HepG2 (cell line): ENCODE results near the gene S100A4. TPM values are rescaled to one million over a fixed set of nuclear protein-coding genes. Genes with fewer than 3 reads are reported as not detected.

Experiments used
- ADNP ChIP-seq: sonication (generic); formaldehyde crosslinking; IDR thresholded peaks from 2 replicates; pipeline ENCODE4 v1.4.0; 2020; ENCODE audit warnings: missing genetic modification reagents
- ETS1 ChIP-seq: sonication (generic); formaldehyde crosslinking; IDR thresholded peaks from 2 replicates; pipeline ENCODE4 v1.4.0; 2020; ENCODE audit warnings: missing genetic modification reagents
- GATAD1 ChIP-seq: IDR thresholded peaks from 2 replicates; pipeline ENCODE4 v1.6.1; 2016; ENCODE audit warnings: missing genetic modification reagents, missing compliant biosample characterization
- GATAD2A ChIP-seq: IDR thresholded peaks from 2 replicates; pipeline ENCODE4 v1.6.1; 2016
- HBP1 ChIP-seq: IDR thresholded peaks from 2 replicates; pipeline ENCODE4 v1.6.1; 2016; ENCODE audit warnings: low read depth, control low read depth
- HOXA5 ChIP-seq: sonication (generic); formaldehyde crosslinking; IDR thresholded peaks from 2 replicates; pipeline ENCODE4 v1.4.0; 2020; ENCODE audit warnings: missing genetic modification reagents
- JUN ChIP-seq: sonication (generic); formaldehyde crosslinking; IDR thresholded peaks from 2 replicates; pipeline ENCODE4 v1.4.0; 2020; ENCODE audit warnings: mild to moderate bottlenecking, missing genetic modification reagents
- MED13 ChIP-seq: sonication (generic); formaldehyde crosslinking; IDR thresholded peaks from 2 replicates; pipeline ENCODE4 v1.5.0; 2020; ENCODE audit warnings: missing genetic modification reagents
- MLX ChIP-seq: IDR thresholded peaks from 2 replicates; pipeline ENCODE4 v1.6.1; 2016
- NFRKB ChIP-seq: fragments of 450-650 bp; IDR thresholded peaks from 2 replicates; pipeline ENCODE4 v1.6.1; 2017
- PAWR ChIP-seq: sonication (generic); formaldehyde crosslinking; IDR thresholded peaks from 2 replicates; pipeline ENCODE4 v1.4.0; 2020; ENCODE audit warnings: missing genetic modification reagents, mild to moderate bottlenecking, borderline replicate concordance
- SNAPC4 ChIP-seq: sonication (generic); formaldehyde crosslinking; IDR thresholded peaks from 2 replicates; pipeline ENCODE4 v1.4.0; 2020; ENCODE audit warnings: mild to moderate bottlenecking, missing genetic modification reagents
- THRA ChIP-seq: sonication (generic); formaldehyde crosslinking; IDR thresholded peaks from 2 replicates; pipeline ENCODE4 v1.4.0; 2020; ENCODE audit warnings: missing genetic modification reagents, borderline replicate concordance
- TMF1 ChIP-seq: sonication (generic); formaldehyde crosslinking; IDR thresholded peaks from 2 replicates; pipeline ENCODE4 v1.8.1; 2022; ENCODE audit warnings: low read depth, missing genetic modification reagents
- TRIM22 ChIP-seq: fragments of 450-650 bp; IDR thresholded peaks from 2 replicates; pipeline ENCODE4 v1.6.1; 2017
- ZNF17 ChIP-seq: sonication (generic); formaldehyde crosslinking; IDR thresholded peaks from 2 replicates; pipeline ENCODE4 v1.5.0; 2020; ENCODE audit warnings: mild to moderate bottlenecking, missing genetic modification reagents
- ZNF20 ChIP-seq: sonication (generic); formaldehyde crosslinking; IDR thresholded peaks from 2 replicates; pipeline ENCODE4 v1.4.0; 2020; ENCODE audit warnings: mild to moderate bottlenecking, moderate library complexity, missing genetic modification reagents
- ZNF841 ChIP-seq: sonication (generic); formaldehyde crosslinking; IDR thresholded peaks from 2 replicates; pipeline ENCODE4 v1.8.1; 2023; ENCODE audit warnings: missing genetic modification reagents, borderline replicate concordance
- ZSCAN25 ChIP-seq: sonication (generic); formaldehyde crosslinking; IDR thresholded peaks from 2 replicates; pipeline ENCODE4 v1.8.0; 2022; ENCODE audit warnings: mild to moderate bottlenecking, missing genetic modification reagents
- polyA plus RNA-seq, 8 experiments: library from polyadenylated mRNA; depleted of rRNA in 3 of 8; stranded (reverse) in 7 of 8; unstranded in 1 of 8; fragments of >200 nt; fragmentation: Illumina TruSeq in 4 of 8; extraction: Trizol in 4 of 8; gene quantifications; 2 replicates each; pipeline versions ENCODE4 v1.2.1 to v1.2.3, GENCODE V29; 2011 to 2016; ENCODE audit warnings: low read depth in 4 of 8, missing spikeins in 1 of 8, mixed read lengths in 1 of 8; ENCODE audit not compliant: insufficient read depth in 1 of 8
- total RNA-seq, 5 experiments: library from RNA; depleted of rRNA; stranded (reverse); fragments of >200 nt; fragmentation: Illumina TruSeq; extraction: Trizol; gene quantifications; 2 replicates each; pipeline ENCODE4 v1.2.3, GENCODE V29; 2016; ENCODE audit warnings: low read depth in 1 of 5

S100A4 gene
- total and polyA plus RNA-seq, 2 of the 13 experiments (the other 11 are each of a cell fraction or from before 2014, with no cell fraction given): 12.9 to 20.2 TPM

GRCh38 chr1:153568367-153569099 is 22.9 kb upstream of the S100A4 start (continued):
- TF ChIP-seq JUN (CRISPR knock-in tag) (no peak), HOXA5 (CRISPR knock-in tag) (peak; percentile 58; the same call in 1 of the 2 replicates), ZNF20 (no peak), TMF1 (CRISPR knock-in tag) (no peak), SNAPC4 (CRISPR knock-in tag) (no peak), ETS1 (CRISPR knock-in tag) (no peak), GATAD2A (CRISPR knock-in tag) (peak; percentile 59; the same call in 1 of the 2 replicates), ZSCAN25 (CRISPR knock-in tag) (no peak), ZNF841 (no peak), PAWR (CRISPR knock-in tag) (no peak), ADNP (CRISPR knock-in tag) (no peak), THRA (CRISPR knock-in tag) (peak; percentile 46; the same call in 1 of the 2 replicates), NFRKB (no peak), HBP1 (CRISPR knock-in tag) (no peak), GATAD1 (peak; percentile 58), MLX (CRISPR knock-in tag) (no peak), TRIM22 (no peak), ZNF17 (CRISPR knock-in tag) (no peak), MED13 (no peak)
